CD4-positive, alpha-beta T cell treated with Interferon gamma for 1 hour (primary cell): ENCODE measurements around the gene PJA2.
"Not testable (repeated sequence)": the region's sequence is repeated elsewhere in the genome, so short reads cannot be mapped to it uniquely, and the experiment has no call there.

ENCODE experiments used
- DNase-seq: peaks from one replicate; pipeline ENCODE4 v3.0.0-alpha.2; 2020

The PJA2 gene

GRCh38 chr5:109409844-109410388, at the start of gene PJA2:
PJA2 (minus strand) TSS chr5:109409974; CDS start chr5:109383433, 26,541 bp downstream.
- DNase-seq, result peak; percentile 98

GRCh38 chr5:109455598-109456096, 45.9 kb upstream of the PJA2 start:
- DNase-seq, result no peak

GRCh38 chr5:109454731-109455505, 45.1 kb upstream of the PJA2 start:
- DNase-seq, result no peak

- no peak for DNase-seq
Observed at GRCh38 chr5:109453251-109453650, 43.5 kb upstream of the PJA2 start.

GRCh38 chr5:109452661-109453060, 42.9 kb upstream of the PJA2 start:
- no peak for DNase-seq

GRCh38 chr5:109451146-109451545, 41.4 kb upstream of the PJA2 start:
- DNase-seq, result no peak

- DNase-seq, result no peak
Observed at GRCh38 chr5:109450129-109450877, 40.5 kb upstream of the PJA2 start.

- no peak for DNase-seq
Observed at GRCh38 chr5:109448838-109449237, 39.1 kb upstream of the PJA2 start.

- DNase-seq, result no peak
Observed at GRCh38 chr5:109439590-109439989, 29.8 kb upstream of the PJA2 start.

- no peak for DNase-seq
Observed at GRCh38 chr5:109426075-109426474, 16.3 kb upstream of the PJA2 start.

GRCh38 chr5:109425521-109425920, 15.7 kb upstream of the PJA2 start:
- DNase-seq, result not testable (repeated sequence)

GRCh38 chr5:109421956-109422355, 12.2 kb upstream of the PJA2 start:
- DNase-seq, result no peak

- no peak for DNase-seq
Observed at GRCh38 chr5:109418712-109419352, 9.1 kb upstream of the PJA2 start.

GRCh38 chr5:109416882-109417281, 7.1 kb upstream of the PJA2 start:
- DNase-seq, result no peak

GRCh38 chr5:109413921-109414461, 4.2 kb upstream of the PJA2 start:
- not testable (repeated sequence) for DNase-seq

GRCh38 chr5:109413458-109413857, 3.7 kb upstream of the PJA2 start:
- no peak for DNase-seq

- DNase-seq, result no peak
Observed at GRCh38 chr5:109412981-109413402, 3.2 kb upstream of the PJA2 start.

GRCh38 chr5:109411627-109412026, 1.9 kb upstream of the PJA2 start:
- DNase-seq, result no peak

GRCh38 chr5:109411149-109411514, 1.4 kb upstream of the PJA2 start:
- no peak for DNase-seq

GRCh38 chr5:109410389-109411148, 795 bp upstream of the PJA2 start:
- peak; percentile 62 for DNase-seq

- DNase-seq, result peak; percentile 86
Observed at GRCh38 chr5:109408991-109409843, 557 bp downstream of the PJA2 start.
